ENCODE measurements around the gene MMP15. TPM values are rescaled to one million over a fixed set of nuclear protein-coding genes. Genes with fewer than 3 reads are reported as not detected.

MMP15 gene
- total RNA-seq, 2 experiments from 2014 or later, result 0.25 to 0.63 TPM

GRCh38 chr16:58046054-58046881, 20.7 kb downstream of the MMP15 start:
- Mint-ChIP-seq H3K4me1 (ENCODE audit: low read depth) (no peaks in the 10 kb centered on the region), H3K9me3 (peaks cover 2% of the 10 kb centered on the region), H3K4me3 (no peak overlapping the region), H3K36me3 (ENCODE audit: low read depth) (no peaks in the 10 kb centered on the region), H3K27me3 (peaks cover 1% of the 10 kb centered on the region), H3K27ac (no peak overlapping the region)
- intact Hi-C loops (cut with micrococcal nuclease), result no loop called here
- no peak for DNase-seq
- ChIA-PET CTCF (no interaction called here), POLR2A (no interaction called here)
- no peak for TF ChIP-seq CTCF (IDR thresholded peaks at IDR 0.05)
- no peak for ATAC-seq

- no peak for ATAC-seq
- Mint-ChIP-seq H3K4me1 (ENCODE audit: low read depth) (no peaks in the 10 kb centered on the region), H3K27me3 (peaks cover 1% of the 10 kb centered on the region), H3K9me3 (peaks cover 2% of the 10 kb centered on the region), H3K36me3 (ENCODE audit: low read depth) (no peaks in the 10 kb centered on the region), H3K27ac (no peak overlapping the region), H3K4me3 (no peak overlapping the region)
- TF ChIP-seq CTCF (IDR thresholded peaks at IDR 0.05), result no peak
- POLR2A ChIA-PET, result no interaction called here
- no peak for DNase-seq
- intact Hi-C loops (cut with micrococcal nuclease), result no loop called here
- CTCF ChIA-PET, result interaction anchor here (1.6 kb wide), 1 partner anchor 51 kb away, joined by 5 read pairs; no protein-coding TSS in a partner anchor
Observed at GRCh38 chr16:58046936-58047335, 21.4 kb downstream of the MMP15 start.

- Mint-ChIP-seq H3K27me3 (peaks cover 1% of the 10 kb centered on the region), H3K4me3 (no peak overlapping the region), H3K27ac (no peak overlapping the region), H3K36me3 (ENCODE audit: low read depth) (no peaks in the 10 kb centered on the region), H3K4me1 (ENCODE audit: low read depth) (no peaks in the 10 kb centered on the region), H3K9me3 (peaks cover 2% of the 10 kb centered on the region)
- no peak for DNase-seq
- CTCF ChIA-PET, result interaction anchor here (1.1 to 1.6 kb wide), 2 partner anchors 9 to 50 kb away, joined by 3 to 5 read pairs; no protein-coding TSS in a partner anchor
- POLR2A ChIA-PET, result no interaction called here
- no peak for ATAC-seq
- intact Hi-C loops (cut with micrococcal nuclease), result no loop called here
- TF ChIP-seq CTCF (IDR thresholded peaks at IDR 0.05), result no peak
Observed at GRCh38 chr16:58047557-58048348, 22.2 kb downstream of the MMP15 start.

GRCh38 chr16:58048494-58049231, 23.1 kb downstream of the MMP15 start:
- no peak for ATAC-seq
- Mint-ChIP-seq H3K4me3 (no peak overlapping the region), H3K27ac (no peak overlapping the region), H3K9me3 (peaks cover 2% of the 10 kb centered on the region), H3K4me1 (ENCODE audit: low read depth) (no peaks in the 10 kb centered on the region), H3K36me3 (ENCODE audit: low read depth) (no peaks in the 10 kb centered on the region), H3K27me3 (peaks cover 1% of the 10 kb centered on the region)
- intact Hi-C loops (cut with micrococcal nuclease), result no loop called here
- DNase-seq, result no peak
- POLR2A ChIA-PET, result no interaction called here
- CTCF ChIA-PET, result interaction anchor here (1.6 kb wide), 1 partner anchor 49 kb away, joined by 5 read pairs; no protein-coding TSS in a partner anchor
- TF ChIP-seq CTCF (IDR thresholded peaks at IDR 0.05), result no peak
